OCI-LY3 (cell line): ENCODE measurements around the gene ARID3A.

Experiments
- CTCF ChIP-seq: fragments of 200-600, 300-600 bp; sonication (generic); IDR thresholded peaks from 2 replicates; pipeline ENCODE4 v1.5.1; 2014; ENCODE audit warnings: antibody characterized with exemption, low read length, low read depth
- EZH2phosphoT487 ChIP-seq: fragments of 200-600 bp; shearing (Covaris generic); IDR thresholded peaks from 2 replicates; pipeline ENCODE4 v1.6.1; 2018; ENCODE audit warnings: antibody characterized with exemption, mixed run types, low read depth

- TF ChIP-seq CTCF (no peak), EZH2phosphoT487 (no peak)
Observed at GRCh38 chr19:1017115-1017905, 91.5 kb downstream of the ARID3A start.
